HepG2 (cell line): Measurements from ENCODE around the gene CXCR5. TPM values are rescaled to one million over a fixed set of nuclear protein-coding genes. Genes with fewer than 3 reads are reported as not detected.

Experiments
- DMTF1 ChIP-seq: sonication (generic); formaldehyde crosslinking; IDR thresholded peaks from 2 replicates; pipeline ENCODE4 v1.4.0; 2020; ENCODE audit warnings: mild to moderate bottlenecking, missing genetic modification reagents
- PRPF4 ChIP-seq: fragments of 200-400 bp; formaldehyde crosslinking; IDR thresholded peaks from 2 replicates; pipeline ENCODE4 v1.6.1; 2016; ENCODE audit warnings: low read length, low read depth; ENCODE audit not compliant: poor library complexity, severe bottlenecking
- ZBTB33 ChIP-seq: sonication (generic); formaldehyde crosslinking; IDR thresholded peaks from 2 replicates; pipeline ENCODE4 v1.4.0; 2020; ENCODE audit warnings: missing genetic modification reagents
- ZBTB40 ChIP-seq, 2 experiments: fragments of 450-650 bp in 1 of 2; sonication (generic) in 1 of 2; formaldehyde crosslinking in 1 of 2; IDR thresholded peaks; 2 replicates each; pipeline versions ENCODE4 v1.6.1 to v1.8.0; 2016 to 2022; ENCODE audit warnings: antibody characterized with exemption in 1 of 2, mild to moderate bottlenecking in 1 of 2, missing genetic modification reagents in 1 of 2
- ZNF281 ChIP-seq: sonication (generic); formaldehyde crosslinking; IDR thresholded peaks from 2 replicates; pipeline ENCODE4 v1.4.0; 2020; ENCODE audit warnings: missing genetic modification reagents, borderline replicate concordance
- ZNF468 ChIP-seq: sonication (generic); formaldehyde crosslinking; IDR thresholded peaks from 2 replicates; pipeline ENCODE4 v1.8.0; 2022; ENCODE audit warnings: mild to moderate bottlenecking, moderate library complexity, missing genetic modification reagents
- polyA plus RNA-seq, 8 experiments: library from polyadenylated mRNA; depleted of rRNA in 3 of 8; stranded (reverse) in 7 of 8; unstranded in 1 of 8; fragments of >200 nt; fragmentation: Illumina TruSeq in 4 of 8; extraction: Trizol in 4 of 8; gene quantifications; 2 replicates each; pipeline versions ENCODE4 v1.2.1 to v1.2.3, GENCODE V29; 2011 to 2016; ENCODE audit warnings: low read depth in 4 of 8, missing spikeins in 1 of 8, mixed read lengths in 1 of 8; ENCODE audit not compliant: insufficient read depth in 1 of 8
- total RNA-seq, 5 experiments: library from RNA; depleted of rRNA; stranded (reverse); fragments of >200 nt; fragmentation: Illumina TruSeq; extraction: Trizol; gene quantifications; 2 replicates each; pipeline ENCODE4 v1.2.3, GENCODE V29; 2016; ENCODE audit warnings: low read depth in 1 of 5
- TF ChIP-seq, protein P1 (sequence below): sonication (generic); formaldehyde crosslinking; IDR thresholded peaks from 2 replicates; pipeline ENCODE4 v1.8.0; 2022; ENCODE audit warnings: low read depth, missing genetic modification reagents

Gene CXCR5
- total and polyA plus RNA-seq, 2 of the 13 experiments (the other 11 are each of a cell fraction or from before 2014, with no cell fraction given), result not detected

GRCh38 chr11:118911880-118912741 is 28.4 kb downstream of the CXCR5 start (continued):
- TF ChIP-seq ZBTB40 (IDR thresholded peaks at IDR 0.05), result no peak
- no peak; the same call in 1 of the 2 replicates for TF ChIP-seq ZBTB40 (CRISPR knock-in tag; IDR thresholded peaks at IDR 0.05)
- TF ChIP-seq ZNF468 (CRISPR knock-in tag), result no peak
- TF ChIP-seq ZNF281 (CRISPR knock-in tag), result peak; percentile 70; the same call in 1 of the 2 replicates
- TF ChIP-seq ZBTB33, result no peak
- TF ChIP-seq, protein P1, sequence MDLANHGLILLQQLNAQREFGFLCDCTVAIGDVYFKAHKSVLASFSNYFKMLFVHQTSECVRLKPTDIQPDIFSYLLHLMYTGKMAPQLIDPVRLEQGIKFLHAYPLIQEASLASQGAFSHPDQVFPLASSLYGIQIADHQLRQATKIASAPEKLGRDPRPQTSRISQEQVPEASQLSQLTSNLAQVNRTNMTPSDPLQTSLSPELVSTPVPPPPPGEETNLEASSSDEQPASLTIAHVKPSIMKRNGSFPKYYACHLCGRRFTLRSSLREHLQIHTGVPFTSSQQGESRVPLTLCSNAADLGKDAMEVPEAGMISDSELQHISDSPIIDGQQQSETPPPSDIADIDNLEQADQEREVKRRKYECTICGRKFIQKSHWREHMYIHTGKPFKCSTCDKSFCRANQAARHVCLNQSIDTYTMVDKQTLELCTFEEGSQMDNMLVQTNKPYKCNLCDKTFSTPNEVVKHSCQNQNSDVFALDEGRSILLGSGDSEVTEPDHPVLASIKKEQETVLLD (CRISPR knock-in tag), result peak; percentile 40; the same call in 1 of the 2 replicates
- no peak for TF ChIP-seq DMTF1 (CRISPR knock-in tag)
- no peak for TF ChIP-seq PRPF4
